MM.1S (cell line): Measurements from ENCODE around the gene PADI4.

Experiments used
- DNase-seq: peaks from one replicate; pipeline ENCODE4 v3.0.0-alpha.2; 2015
- H2AFZ ChIP-seq: fragments of 300-600 bp; sonication (generic); 2 replicates; pipeline ENCODE4 v1.6.0; 2016; ENCODE audit warnings: antibody characterized with exemption, low read length
- H3F3A ChIP-seq: fragments of 300-600 bp; sonication (generic); 2 replicates; pipeline ENCODE4 v1.6.1; 2016; ENCODE audit warnings: mild to moderate bottlenecking, antibody characterized with exemption, low read length, moderate library complexity, mixed read lengths; ENCODE audit not compliant: insufficient read depth
- H3K27ac ChIP-seq: fragments of 300-600 bp; sonication (generic); 2 replicates; pipeline ENCODE4 v1.5.1; 2016; ENCODE audit warnings: mild to moderate bottlenecking, low read length
- H3K27me3 ChIP-seq: fragments of 300-600 bp; sonication (generic); replicated peaks from 2 replicates; pipeline ENCODE4 v1.6.0; 2016; ENCODE audit warnings: low read length; ENCODE audit not compliant: insufficient read depth
- H3K36me3 ChIP-seq: fragments of 300-600 bp; sonication (generic); replicated peaks from 2 replicates; pipeline ENCODE4 v1.6.1; 2016; ENCODE audit warnings: mild to moderate bottlenecking, low read length, mixed read lengths; ENCODE audit not compliant: insufficient read depth
- H3K4me1 ChIP-seq: fragments of 300-600 bp; sonication (generic); 2 replicates; pipeline ENCODE4 v1.6.1; 2016; ENCODE audit warnings: low read length, mixed read lengths
- H3K4me2 ChIP-seq: fragments of 300-600 bp; sonication (generic); 2 replicates; pipeline ENCODE4 v1.6.0; 2016; ENCODE audit warnings: low read depth, low read length
- H3K4me3 ChIP-seq: fragments of 300-600 bp; sonication (generic); 2 replicates; pipeline ENCODE4 v1.5.1; 2016; ENCODE audit warnings: low read length, mixed read lengths
- H3K79me2 ChIP-seq: fragments of 300-600 bp; sonication (generic); 2 replicates; pipeline ENCODE4 v1.6.1; 2016; ENCODE audit warnings: mixed run types, low read length, mixed read lengths
- H3K9ac ChIP-seq: fragments of 300-600 bp; sonication (generic); 2 replicates; pipeline ENCODE4 v1.6.1; 2016; ENCODE audit warnings: low read length, mixed read lengths
- H3K9me2 ChIP-seq: fragments of 300-600 bp; sonication (generic); replicated peaks from 2 replicates; pipeline ENCODE4 v1.6.1; 2016; ENCODE audit warnings: mild to moderate bottlenecking, low read length, mixed read lengths; ENCODE audit not compliant: insufficient read depth
- H3K9me3 ChIP-seq: fragments of 300-600 bp; sonication (generic); replicated peaks from 2 replicates; pipeline ENCODE4 v1.6.1; 2016; ENCODE audit warnings: mild to moderate bottlenecking, low read length, mixed read lengths; ENCODE audit not compliant: insufficient read depth
- H4K20me1 ChIP-seq: fragments of 300-600 bp; sonication (generic); 2 replicates; pipeline ENCODE4 v1.6.1; 2016; ENCODE audit warnings: mild to moderate bottlenecking, low read length, moderate library complexity, mixed read lengths; ENCODE audit not compliant: insufficient read depth
- CTCF ChIP-seq: fragments of 300-600 bp; sonication (generic); IDR thresholded peaks from 2 replicates; pipeline ENCODE4 v1.5.1; 2016; ENCODE audit warnings: antibody characterized with exemption, low read length, mixed read lengths
- EZH2 ChIP-seq: fragments of 300-600 bp; sonication (generic); optimal IDR thresholded peaks from 2 replicates; pipeline ENCODE3; 2017; ENCODE audit warnings: low read depth, mild to moderate bottlenecking, antibody characterized with exemption, low read length, mixed read lengths
- EZH2phosphoT487 ChIP-seq: fragments of 300-600 bp; sonication (generic); IDR thresholded peaks from 2 replicates; pipeline ENCODE4 v1.6.1; 2018; ENCODE audit warnings: antibody characterized with exemption, low read length

The PADI4 gene

GRCh38 chr1:17281775-17282181, 26.2 kb upstream of the PADI4 start:
- Histone ChIP-seq H3K27ac (no peak overlapping the region), H3K36me3 (no peaks in the 10 kb centered on the region), H3K9ac (no peak overlapping the region), H2AFZ (no peak overlapping the region), H3K9me2 (no peaks in the 10 kb centered on the region), H3K4me3 (no peak overlapping the region), H3K79me2 (no peaks in the 10 kb centered on the region), H3K27me3 (peaks cover 99% of the 10 kb centered on the region), H3K9me3 (no peaks in the 10 kb centered on the region), H3K4me2 (no peak overlapping the region), H3K4me1 (no peaks in the 10 kb centered on the region), H3F3A (no peaks in the 10 kb centered on the region), H4K20me1 (no peaks in the 10 kb centered on the region)
- TF ChIP-seq EZH2: no peak
- no peak for TF ChIP-seq EZH2phosphoT487
- TF ChIP-seq CTCF: no peak
- DNase-seq: peak; percentile 10

- Histone ChIP-seq H3K27me3 (peaks cover 99% of the 10 kb centered on the region), H3K9ac (no peak overlapping the region)
Observed at GRCh38 chr1:17282836-17283235, 25.2 kb upstream of the PADI4 start.

GRCh38 chr1:17286646-17287045, 21.4 kb upstream of the PADI4 start:
- H3K9ac ChIP-seq: no peak overlapping the region
- H3K27ac ChIP-seq: no peak overlapping the region
- H3K79me2 ChIP-seq: no peaks in the 10 kb centered on the region
- H2AFZ ChIP-seq: no peak overlapping the region
- no peaks in the 10 kb centered on the region for H3K9me3 ChIP-seq
- no peak overlapping the region for H3K4me2 ChIP-seq
- no peak for DNase-seq
- H3F3A ChIP-seq: no peaks in the 10 kb centered on the region
- H3K9me2 ChIP-seq: no peaks in the 10 kb centered on the region
- no peaks in the 10 kb centered on the region for H3K36me3 ChIP-seq
- H3K27me3 ChIP-seq: peaks cover 97% of the 10 kb centered on the region
- TF ChIP-seq EZH2 (no peak), CTCF (no peak), EZH2phosphoT487 (no peak)
- no peak overlapping the region for H3K4me3 ChIP-seq
- H3K4me1 ChIP-seq: no peaks in the 10 kb centered on the region
- no peaks in the 10 kb centered on the region for H4K20me1 ChIP-seq

More at GRCh38 chr1:17282836-17283235, 25.2 kb upstream of the PADI4 start:
- Histone ChIP-seq H2AFZ (no peak overlapping the region), H4K20me1 (no peaks in the 10 kb centered on the region), H3F3A (no peaks in the 10 kb centered on the region), H3K9me3 (no peaks in the 10 kb centered on the region), H3K27ac (no peak overlapping the region), H3K4me2 (no peak overlapping the region), H3K4me1 (no peaks in the 10 kb centered on the region), H3K4me3 (no peak overlapping the region), H3K9me2 (no peaks in the 10 kb centered on the region), H3K36me3 (no peaks in the 10 kb centered on the region), H3K79me2 (no peaks in the 10 kb centered on the region)
- no peak for TF ChIP-seq CTCF
- TF ChIP-seq EZH2phosphoT487: no peak
- no peak for TF ChIP-seq EZH2
- DNase-seq: no peak
